Transverse colon (tissue), 3 donors: ENCODE results near the gene FAM111A.
A peak's percentile ranks its signal among the peaks of the same experiment; 100 is the strongest.

Experiments used
- POLR2A ChIP-seq: fragments of 450-650 bp; IDR thresholded peaks from one replicate; pipeline ENCODE4 v1.6.1; 2016; ENCODE audit warnings: antibody characterized with exemption, mild to moderate bottlenecking, moderate library complexity
- TF ChIP-seq, protein P1 (sequence below), 5 experiments: fragments of 200-600 bp in 3 of 5; fragments of 450-650 bp in 2 of 5; sonication (generic) in 3 of 5; IDR thresholded peaks; 1 replicate in 2 of 5; 2 replicates in 3 of 5; pipeline ENCODE4 v1.5.1; 2016 to 2017; ENCODE audit warnings: antibody characterized with exemption in 5 of 5, inconsistent platforms in 3 of 5, mild to moderate bottlenecking in 2 of 5, moderate library complexity in 1 of 5

- TF ChIP-seq, protein P1, sequence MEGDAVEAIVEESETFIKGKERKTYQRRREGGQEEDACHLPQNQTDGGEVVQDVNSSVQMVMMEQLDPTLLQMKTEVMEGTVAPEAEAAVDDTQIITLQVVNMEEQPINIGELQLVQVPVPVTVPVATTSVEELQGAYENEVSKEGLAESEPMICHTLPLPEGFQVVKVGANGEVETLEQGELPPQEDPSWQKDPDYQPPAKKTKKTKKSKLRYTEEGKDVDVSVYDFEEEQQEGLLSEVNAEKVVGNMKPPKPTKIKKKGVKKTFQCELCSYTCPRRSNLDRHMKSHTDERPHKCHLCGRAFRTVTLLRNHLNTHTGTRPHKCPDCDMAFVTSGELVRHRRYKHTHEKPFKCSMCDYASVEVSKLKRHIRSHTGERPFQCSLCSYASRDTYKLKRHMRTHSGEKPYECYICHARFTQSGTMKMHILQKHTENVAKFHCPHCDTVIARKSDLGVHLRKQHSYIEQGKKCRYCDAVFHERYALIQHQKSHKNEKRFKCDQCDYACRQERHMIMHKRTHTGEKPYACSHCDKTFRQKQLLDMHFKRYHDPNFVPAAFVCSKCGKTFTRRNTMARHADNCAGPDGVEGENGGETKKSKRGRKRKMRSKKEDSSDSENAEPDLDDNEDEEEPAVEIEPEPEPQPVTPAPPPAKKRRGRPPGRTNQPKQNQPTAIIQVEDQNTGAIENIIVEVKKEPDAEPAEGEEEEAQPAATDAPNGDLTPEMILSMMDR (IDR thresholded peaks at IDR 0.05), result peak; percentile 21 to 36 (median 26)
- TF ChIP-seq POLR2A, result no peak
Observed at GRCh38 chr11:59102259-59102765, 40.3 kb upstream of the FAM111A start.
